Measurements from ENCODE around the gene PDE6D. TPM values are rescaled to one million over a fixed set of nuclear protein-coding genes. Genes with fewer than 3 reads are reported as not detected.

The PDE6D gene
- total and polyA plus RNA-seq, 2 of the 13 experiments (the other 11 are each of a cell fraction or from before 2014, with no cell fraction given), result 14.1 to 23.2 TPM

DNA sequence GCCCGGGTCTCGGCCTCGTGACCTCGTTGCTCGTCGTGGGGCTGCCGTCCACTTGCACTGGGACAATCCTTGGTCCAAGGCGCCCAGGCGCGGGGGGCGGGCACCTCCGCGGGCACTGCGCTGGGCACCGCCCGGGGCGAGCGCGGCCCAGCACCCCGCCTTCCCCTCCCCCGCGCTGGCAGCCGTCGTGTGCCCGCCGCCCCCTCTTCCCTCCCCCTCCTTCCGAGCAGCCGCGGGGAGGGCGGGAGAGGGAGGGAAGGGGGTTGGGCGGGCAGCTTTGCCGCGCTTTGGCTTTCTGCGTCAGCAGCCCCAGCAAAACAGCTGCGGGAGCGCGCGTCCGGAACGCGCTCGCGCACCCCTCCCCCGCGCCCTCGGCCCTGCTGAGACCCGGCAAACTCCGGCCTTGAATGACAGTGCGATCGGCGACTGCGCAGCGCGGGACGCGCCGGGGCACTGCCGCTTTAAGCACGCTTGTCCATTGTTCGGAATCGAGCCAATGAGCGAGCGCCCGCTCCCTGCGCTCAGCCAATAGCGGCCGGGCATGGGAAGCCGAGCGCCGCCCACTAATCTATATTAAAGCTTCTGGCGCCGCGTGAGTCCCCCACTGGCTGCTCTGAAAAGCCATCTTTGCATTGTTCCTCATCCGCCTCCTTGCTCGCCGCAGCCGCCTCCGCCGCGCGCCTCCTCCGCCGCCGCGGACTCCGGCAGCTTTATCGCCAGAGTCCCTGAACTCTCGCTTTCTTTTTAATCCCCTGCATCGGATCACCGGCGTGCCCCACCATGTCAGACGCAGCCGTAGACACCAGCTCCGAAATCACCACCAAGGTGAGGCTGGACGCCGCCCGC lies 72.9 kb downstream of the PDE6D start, which contains the start of gene PTMA (continued):
- peak; percentile 100 for TF ChIP-seq DRAP1 (CRISPR knock-in tag; IDR thresholded peaks at IDR 0.05)
- TF ChIP-seq MIER2 (CRISPR knock-in tag; IDR thresholded peaks at IDR 0.05), result no peak
- TF ChIP-seq, protein P1, sequence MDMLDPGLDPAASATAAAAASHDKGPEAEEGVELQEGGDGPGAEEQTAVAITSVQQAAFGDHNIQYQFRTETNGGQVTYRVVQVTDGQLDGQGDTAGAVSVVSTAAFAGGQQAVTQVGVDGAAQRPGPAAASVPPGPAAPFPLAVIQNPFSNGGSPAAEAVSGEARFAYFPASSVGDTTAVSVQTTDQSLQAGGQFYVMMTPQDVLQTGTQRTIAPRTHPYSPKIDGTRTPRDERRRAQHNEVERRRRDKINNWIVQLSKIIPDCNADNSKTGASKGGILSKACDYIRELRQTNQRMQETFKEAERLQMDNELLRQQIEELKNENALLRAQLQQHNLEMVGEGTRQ (IDR thresholded peaks at IDR 0.05; ENCODE audit: low read depth, low read length), result no peak
- TF ChIP-seq, protein P1 (CRISPR knock-in tag; IDR thresholded peaks at IDR 0.05; ENCODE audit: borderline replicate concordance), result no peak
- no peak for TF ChIP-seq SMARCE1 (IDR thresholded peaks at IDR 0.05; ENCODE audit: borderline replicate concordance)
- TF ChIP-seq, protein P2, sequence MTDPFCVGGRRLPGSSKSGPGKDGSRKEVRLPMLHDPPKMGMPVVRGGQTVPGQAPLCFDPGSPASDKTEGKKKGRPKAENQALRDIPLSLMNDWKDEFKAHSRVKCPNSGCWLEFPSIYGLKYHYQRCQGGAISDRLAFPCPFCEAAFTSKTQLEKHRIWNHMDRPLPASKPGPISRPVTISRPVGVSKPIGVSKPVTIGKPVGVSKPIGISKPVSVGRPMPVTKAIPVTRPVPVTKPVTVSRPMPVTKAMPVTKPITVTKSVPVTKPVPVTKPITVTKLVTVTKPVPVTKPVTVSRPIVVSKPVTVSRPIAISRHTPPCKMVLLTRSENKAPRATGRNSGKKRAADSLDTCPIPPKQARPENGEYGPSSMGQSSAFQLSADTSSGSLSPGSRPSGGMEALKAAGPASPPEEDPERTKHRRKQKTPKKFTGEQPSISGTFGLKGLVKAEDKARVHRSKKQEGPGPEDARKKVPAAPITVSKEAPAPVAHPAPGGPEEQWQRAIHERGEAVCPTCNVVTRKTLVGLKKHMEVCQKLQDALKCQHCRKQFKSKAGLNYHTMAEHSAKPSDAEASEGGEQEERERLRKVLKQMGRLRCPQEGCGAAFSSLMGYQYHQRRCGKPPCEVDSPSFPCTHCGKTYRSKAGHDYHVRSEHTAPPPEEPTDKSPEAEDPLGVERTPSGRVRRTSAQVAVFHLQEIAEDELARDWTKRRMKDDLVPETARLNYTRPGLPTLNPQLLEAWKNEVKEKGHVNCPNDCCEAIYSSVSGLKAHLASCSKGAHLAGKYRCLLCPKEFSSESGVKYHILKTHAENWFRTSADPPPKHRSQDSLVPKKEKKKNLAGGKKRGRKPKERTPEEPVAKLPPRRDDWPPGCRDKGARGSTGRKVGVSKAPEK (CRISPR knock-in tag; IDR thresholded peaks at IDR 0.05; ENCODE audit: borderline replicate concordance), result no peak
- TF ChIP-seq, protein P3, sequence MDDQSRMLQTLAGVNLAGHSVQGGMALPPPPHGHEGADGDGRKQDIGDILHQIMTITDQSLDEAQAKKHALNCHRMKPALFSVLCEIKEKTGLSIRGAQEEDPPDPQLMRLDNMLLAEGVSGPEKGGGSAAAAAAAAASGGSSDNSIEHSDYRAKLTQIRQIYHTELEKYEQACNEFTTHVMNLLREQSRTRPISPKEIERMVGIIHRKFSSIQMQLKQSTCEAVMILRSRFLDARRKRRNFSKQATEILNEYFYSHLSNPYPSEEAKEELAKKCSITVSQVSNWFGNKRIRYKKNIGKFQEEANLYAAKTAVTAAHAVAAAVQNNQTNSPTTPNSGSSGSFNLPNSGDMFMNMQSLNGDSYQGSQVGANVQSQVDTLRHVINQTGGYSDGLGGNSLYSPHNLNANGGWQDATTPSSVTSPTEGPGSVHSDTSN (CRISPR knock-in tag; IDR thresholded peaks at IDR 0.05; ENCODE audit: borderline replicate concordance), result no peak
- no peak for TF ChIP-seq KLF12 (CRISPR knock-in tag; IDR thresholded peaks at IDR 0.05; ENCODE audit: borderline replicate concordance)
- no peak for TF ChIP-seq FOXM1 (CRISPR knock-in tag; IDR thresholded peaks at IDR 0.05)
- TF ChIP-seq PHF8 (CRISPR knock-in tag; IDR thresholded peaks at IDR 0.05), result 0 out of 2 replicates have a peak, but pooled peaks have one; percentile 62
- peak; percentile 55 for TF ChIP-seq ZEB1 (IDR thresholded peaks at IDR 0.05; ENCODE audit: insufficient replicate concordance, low read depth)
- 0 out of 2 replicates have a peak, but pooled peaks have one; percentile 6 for TF ChIP-seq ZNF576 (CRISPR knock-in tag; IDR thresholded peaks at IDR 0.05)
- TF ChIP-seq ZNF543 (CRISPR knock-in tag; IDR thresholded peaks at IDR 0.05), result 0 out of 2 replicates have a peak, but pooled peaks have one; percentile 25
- no peak for TF ChIP-seq SUZ12 (IDR thresholded peaks at IDR 0.05; ENCODE audit: low read depth, low read length)
- TF ChIP-seq, protein P4, sequence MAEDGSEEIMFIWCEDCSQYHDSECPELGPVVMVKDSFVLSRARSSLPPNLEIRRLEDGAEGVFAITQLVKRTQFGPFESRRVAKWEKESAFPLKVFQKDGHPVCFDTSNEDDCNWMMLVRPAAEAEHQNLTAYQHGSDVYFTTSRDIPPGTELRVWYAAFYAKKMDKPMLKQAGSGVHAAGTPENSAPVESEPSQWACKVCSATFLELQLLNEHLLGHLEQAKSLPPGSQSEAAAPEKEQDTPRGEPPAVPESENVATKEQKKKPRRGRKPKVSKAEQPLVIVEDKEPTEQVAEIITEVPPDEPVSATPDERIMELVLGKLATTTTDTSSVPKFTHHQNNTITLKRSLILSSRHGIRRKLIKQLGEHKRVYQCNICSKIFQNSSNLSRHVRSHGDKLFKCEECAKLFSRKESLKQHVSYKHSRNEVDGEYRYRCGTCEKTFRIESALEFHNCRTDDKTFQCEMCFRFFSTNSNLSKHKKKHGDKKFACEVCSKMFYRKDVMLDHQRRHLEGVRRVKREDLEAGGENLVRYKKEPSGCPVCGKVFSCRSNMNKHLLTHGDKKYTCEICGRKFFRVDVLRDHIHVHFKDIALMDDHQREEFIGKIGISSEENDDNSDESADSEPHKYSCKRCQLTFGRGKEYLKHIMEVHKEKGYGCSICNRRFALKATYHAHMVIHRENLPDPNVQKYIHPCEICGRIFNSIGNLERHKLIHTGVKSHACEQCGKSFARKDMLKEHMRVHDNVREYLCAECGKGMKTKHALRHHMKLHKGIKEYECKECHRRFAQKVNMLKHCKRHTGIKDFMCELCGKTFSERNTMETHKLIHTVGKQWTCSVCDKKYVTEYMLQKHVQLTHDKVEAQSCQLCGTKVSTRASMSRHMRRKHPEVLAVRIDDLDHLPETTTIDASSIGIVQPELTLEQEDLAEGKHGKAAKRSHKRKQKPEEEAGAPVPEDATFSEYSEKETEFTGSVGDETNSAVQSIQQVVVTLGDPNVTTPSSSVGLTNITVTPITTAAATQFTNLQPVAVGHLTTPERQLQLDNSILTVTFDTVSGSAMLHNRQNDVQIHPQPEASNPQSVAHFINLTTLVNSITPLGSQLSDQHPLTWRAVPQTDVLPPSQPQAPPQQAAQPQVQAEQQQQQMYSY (CRISPR knock-in tag; IDR thresholded peaks at IDR 0.05), result peak; percentile 83
- TF ChIP-seq SNAI1 (CRISPR knock-in tag; IDR thresholded peaks at IDR 0.05; ENCODE audit: borderline replicate concordance), result peak; percentile 93
- TF ChIP-seq BRD4 (CRISPR knock-in tag; IDR thresholded peaks at IDR 0.05), result no peak
- no peak; the same call in 1 of the 2 replicates for TF ChIP-seq HDAC1 (CRISPR knock-in tag; IDR thresholded peaks at IDR 0.05)
